HG02642 (cell line): Measurements from ENCODE around the gene STX1B.

ENCODE experiments used
- ATAC-seq: cut with Tn5 transposase; IDR thresholded peaks from one replicate; pipeline ENCODE4 v1.9.1; 2021; ENCODE audit warnings: mild to moderate bottlenecking; ENCODE audit not compliant: unreplicated experiment, poor library complexity

Gene STX1B

DNA sequence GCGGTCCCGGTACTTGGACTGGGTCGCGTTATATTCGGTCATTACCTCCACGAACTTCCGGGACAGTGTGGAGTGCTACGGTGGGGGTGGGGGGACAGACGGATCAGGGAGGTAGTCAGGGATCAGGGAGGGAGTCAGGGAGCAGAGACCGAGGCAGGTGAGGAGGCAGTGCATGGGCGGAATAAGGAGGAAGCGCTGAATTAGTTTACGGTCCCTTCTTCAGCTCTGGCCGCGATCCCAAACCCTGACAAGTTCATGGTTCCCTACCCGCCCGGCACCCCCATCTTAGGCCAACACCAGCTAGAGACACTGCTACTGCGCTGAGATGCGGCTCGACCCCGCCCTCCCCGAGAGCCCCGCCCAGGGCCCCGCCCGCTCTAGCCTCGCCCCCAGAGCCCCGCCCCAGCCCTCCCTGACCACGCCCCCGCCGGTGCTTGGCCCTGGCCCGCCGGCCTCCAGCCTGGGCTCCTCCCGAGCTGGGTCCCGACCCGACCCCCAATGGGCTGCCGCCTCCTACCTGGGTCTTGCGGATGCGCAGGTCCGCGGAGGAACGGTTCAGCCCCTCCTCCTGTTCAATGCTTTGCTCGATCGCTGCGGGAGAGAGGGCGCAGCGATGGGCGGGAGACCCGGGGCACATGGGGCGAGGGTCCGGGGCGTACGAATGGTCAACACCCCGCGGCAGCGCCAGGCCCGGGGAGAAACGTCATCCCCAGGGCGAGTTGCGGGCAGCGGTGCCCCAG is 13.3 kb downstream of the STX1B start:
- peak; percentile 85 for ATAC-seq

DNA sequence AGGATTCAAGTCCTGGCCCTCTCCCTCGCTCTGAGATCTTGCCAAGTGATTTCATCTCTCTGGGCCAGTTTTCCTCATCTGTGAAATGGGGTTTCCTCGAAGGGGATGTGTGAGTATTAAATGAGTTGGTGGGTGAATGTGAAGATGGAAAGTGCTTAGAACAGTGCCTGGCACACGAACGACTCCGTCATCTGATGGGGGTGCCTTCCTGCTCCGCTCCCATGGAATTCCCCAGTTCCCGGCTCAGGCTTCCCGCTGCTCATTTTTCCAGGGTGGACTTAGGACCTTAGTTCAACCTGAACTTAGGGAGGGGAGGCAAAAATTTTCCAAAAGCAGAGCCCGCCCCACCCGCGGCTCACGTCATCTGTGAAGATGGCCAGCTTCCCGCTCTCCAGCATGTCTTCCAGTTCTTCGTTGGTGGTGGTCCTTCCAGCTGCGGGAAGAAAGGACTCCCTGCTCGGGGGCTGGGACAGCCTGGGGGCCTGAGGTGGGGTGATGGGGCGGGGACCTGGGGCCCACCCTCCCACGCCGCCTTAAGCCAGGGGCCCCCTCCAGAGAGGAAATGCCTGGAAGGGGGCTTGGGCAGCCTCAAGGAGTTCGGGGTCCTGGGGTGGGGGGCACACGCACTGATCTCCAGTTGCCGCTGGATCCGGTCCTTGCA is 14.0 kb downstream of the STX1B start:
- ATAC-seq = peak; percentile 3

DNA sequence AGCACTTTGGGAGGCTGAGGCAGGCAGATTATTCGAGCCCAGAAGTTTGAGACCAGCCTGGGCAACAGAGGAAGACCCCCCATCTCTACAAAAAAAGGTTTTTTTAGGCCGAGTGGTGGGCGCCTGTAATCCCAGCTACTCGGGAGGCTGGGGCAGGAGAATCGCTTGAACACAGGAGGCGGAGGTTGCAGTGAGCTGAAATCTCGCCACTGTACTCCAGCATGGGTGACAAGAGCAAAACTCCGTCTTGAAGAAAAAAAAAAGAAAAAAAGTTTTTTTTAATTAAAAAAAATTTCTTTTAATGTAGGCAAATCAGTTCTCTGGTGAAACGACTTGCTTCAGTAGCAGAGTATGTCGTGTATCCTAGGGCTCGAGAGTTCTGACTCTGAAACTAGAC is 14.5 kb downstream of the STX1B start:
- no peak for ATAC-seq

DNA sequence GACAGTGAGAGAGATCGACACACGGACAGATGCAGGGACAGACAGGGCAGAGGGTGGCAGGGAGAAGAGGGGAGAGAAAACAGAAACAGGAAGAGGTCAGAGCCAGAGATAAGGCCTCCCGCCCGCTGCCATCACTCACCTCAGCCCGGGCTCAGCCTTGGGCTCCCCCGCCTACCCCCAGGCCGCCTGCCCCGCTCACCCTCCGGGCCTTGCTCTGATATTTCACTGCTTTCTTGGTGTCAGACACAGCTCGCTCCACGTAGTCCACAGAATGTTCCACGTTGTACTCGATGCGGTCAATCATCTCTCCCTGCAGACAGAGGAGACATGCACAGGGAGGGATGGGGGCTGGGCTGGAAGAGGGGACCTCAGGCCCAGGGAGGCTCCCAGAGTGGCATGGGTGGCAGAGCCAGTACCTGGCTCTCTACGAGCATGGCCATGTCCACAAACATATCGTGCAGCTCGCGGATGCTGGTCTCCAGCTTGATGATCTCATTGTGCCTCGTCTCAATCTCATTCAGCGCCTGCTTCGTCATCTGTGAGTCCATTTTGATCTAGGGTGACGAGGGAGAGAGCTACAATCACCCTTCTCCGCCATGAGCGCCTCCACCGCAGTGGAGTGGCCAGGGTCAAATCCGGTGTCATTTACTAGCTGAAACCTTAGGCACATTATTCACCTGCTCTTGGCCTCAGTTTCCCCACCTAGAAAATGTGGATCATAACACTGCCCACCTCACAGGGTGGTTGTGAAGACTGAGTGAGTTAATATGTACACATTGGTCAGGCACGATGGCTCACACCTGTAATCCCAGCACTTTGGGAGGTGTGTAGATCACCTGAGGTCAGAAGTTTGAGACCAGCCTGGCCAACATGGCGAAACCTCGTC is 17.3 kb downstream of the STX1B start:
- no peak for ATAC-seq

DNA sequence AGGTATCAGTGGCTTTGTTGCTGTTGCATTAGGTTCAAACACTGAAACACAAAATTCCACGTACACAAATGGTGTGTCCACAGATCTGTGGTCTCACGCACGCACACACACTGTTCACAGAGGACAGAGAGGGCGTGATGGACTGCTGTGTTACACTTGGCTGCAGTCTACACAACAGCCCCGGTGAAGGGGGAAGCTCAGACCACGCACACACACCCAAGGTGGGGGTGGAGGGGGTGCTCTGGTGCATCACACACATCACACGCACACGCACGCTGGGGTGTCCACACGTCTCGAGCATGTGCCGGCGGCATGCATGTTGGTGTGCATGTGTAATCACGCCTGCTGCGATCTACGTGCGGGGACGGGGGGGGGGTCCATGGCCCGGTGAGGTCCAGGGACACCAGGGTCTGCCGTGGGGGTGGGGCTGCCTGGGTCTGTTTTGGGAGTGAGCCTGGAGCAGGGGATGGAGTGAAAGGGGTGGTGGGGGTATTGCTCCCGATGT is 18.1 kb downstream of the STX1B start:
- no peak for ATAC-seq

DNA sequence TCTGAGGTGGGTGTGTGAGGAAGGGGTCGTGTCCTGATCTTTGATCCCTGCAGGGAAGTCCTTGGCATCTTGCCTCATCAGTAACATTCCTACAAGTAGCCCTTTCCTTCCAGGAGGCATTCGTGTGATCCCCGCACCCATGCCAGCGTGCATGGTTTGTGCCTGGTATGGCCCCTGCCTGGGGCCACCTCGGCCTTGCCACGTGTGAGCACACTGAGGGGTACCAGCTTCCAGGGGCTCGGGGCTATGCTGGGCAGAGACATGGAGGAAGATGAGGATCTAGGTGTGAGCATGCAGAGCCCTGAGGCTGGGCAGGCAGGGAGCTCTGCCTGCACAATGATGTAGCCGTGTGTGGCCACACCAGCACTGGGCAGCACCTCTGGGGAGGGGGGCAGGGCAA is 19.4 kb downstream of the STX1B start:
- ATAC-seq = no peak

DNA sequence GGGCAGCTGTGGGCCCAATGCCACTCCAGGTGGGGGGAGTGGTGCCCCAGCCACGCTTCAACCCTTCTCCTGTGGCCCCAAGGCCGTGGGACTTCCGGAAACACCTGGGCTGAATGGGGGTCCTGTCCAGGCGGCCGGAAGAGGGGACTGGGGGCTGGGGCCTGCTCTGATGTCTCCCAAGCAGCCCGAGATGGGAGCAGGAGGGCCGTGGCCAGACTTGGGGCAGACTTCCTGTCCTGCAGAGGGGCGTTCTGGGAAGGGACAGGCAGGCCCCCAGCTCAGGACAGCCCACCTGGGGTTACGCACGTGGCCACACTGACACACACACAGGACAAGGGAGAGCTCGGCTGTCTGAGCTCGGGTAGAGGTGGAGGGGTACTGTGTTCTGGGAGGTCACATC is 20.3 kb downstream of the STX1B start:
- no peak for ATAC-seq

DNA sequence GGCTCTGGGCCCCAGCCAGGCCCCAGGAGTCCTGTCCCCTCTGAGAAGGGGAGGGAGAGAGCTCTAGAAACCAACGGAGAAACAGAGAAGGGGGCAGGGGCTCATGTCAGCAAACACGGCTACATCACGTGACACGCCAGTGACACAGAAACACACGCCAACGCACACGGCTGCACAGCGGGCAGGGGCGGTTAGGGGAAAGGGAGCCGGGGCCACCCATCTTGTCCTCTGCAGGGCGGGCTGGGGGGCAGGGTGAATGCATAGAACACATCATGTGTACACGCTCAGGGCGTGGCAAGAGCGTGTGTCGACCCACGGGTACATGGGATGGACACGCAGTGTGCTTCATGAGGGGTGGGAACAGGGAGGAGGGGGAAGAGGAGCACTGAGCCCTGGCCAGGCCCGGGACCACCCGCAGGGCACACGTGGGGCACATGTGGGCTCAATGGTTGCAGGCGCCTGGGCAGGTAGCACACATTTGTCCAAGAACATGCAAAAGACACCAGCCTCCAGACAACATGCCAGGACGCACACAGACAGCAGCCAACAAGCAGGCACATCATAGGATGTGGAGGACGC is 20.9 kb downstream of the STX1B start:
- ATAC-seq = no peak

DNA sequence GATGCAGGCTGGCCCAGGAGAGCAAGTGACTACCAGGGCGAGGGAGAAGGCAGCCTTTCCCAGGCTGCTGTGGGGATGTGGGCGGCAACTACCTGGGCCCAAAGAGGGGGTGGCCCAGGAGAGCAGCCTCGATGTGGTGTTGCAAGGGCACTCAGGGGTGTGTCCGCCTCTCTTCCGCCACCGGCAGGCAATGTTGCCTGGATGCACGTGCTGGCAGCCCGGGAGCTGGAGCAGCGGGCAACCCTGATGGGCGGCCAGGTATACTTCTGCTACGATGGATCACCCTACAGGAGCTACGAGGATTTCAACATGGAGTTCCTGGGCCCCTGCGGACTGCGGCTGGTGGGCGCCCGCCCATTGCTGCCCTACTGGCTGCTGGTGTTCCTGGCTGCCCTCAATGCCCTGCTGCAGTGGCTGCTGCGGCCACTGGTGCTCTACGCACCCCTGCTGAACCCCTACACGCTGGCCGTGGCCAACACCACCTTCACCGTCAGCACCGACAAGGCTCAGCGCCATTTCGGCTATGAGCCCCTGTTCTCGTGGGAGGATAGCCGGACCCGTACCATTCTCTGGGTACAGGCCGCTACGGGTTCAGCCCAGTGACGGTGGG is 22.8 kb downstream of the STX1B start:
- ATAC-seq = no peak

DNA sequence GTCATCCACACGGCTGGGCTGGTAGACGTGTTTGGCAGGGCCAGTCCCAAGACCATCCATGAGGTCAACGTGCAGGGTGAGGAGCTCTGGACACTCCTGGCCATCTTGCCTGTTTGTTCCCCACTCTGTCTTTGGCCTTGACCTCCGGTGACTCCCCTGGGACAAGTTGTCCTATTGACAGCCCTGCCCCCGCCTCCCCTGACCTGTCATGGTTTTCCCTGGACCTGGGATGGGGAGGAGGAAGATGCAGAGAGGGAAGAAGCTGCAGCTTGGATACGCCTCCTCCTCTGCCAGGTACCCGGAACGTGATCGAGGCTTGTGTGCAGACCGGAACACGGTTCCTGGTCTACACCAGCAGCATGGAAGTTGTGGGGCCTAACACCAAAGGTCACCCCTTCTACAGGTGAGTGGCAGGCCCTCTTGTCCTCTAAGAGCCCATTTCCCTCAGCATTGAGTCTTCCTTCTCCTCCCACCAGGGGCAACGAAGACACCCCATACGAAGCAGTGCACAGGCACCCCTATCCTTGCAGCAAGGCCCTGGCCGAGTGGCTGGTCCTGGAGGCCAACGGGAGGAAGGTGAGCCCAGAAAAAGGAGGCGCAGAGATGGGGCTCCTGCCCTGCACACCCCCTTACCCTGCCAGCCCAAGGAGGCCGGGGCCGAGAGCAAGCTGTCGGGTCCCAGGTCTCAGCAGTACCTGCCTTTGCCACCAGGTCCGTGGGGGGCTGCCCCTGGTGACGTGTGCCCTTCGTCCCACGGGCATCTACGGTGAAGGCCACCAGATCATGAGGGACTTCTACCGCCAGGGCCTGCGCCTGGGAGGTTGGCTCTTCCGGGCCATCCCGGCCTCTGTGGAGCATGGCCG is 24.1 kb downstream of the STX1B start:
- no peak for ATAC-seq

DNA sequence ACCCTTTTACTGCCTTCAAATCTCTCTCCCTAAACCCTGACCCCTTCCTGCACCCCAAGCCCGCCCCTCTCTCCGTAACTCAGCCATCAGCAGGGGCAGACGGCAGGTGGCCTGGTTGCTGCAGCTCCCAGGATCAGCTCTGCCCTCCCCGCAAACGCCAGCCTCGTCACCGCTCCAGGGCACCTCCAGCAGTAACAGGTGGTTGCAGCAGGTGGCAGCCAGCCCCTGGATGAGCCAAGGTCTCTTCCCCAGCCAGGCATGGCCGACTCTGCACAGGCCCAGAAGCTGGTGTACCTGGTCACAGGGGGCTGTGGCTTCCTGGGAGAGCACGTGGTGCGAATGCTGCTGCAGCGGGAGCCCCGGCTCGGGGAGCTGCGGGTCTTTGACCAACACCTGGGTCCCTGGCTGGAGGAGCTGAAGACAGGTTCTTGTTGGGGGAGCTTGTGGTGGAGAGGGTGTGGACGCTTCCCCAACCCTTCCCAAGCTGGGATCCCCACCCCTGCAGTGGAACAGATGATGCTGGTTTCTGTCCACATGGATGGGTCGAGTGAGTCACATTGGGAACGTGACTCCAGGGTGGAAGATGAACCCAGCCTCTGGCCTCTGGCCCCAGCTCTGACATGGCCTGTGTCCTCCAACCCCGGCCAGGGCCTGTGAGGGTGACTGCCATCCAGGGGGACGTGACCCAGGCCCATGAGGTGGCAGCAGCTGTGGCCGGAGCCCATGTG is 24.9 kb downstream of the STX1B start:
- no peak for ATAC-seq

DNA sequence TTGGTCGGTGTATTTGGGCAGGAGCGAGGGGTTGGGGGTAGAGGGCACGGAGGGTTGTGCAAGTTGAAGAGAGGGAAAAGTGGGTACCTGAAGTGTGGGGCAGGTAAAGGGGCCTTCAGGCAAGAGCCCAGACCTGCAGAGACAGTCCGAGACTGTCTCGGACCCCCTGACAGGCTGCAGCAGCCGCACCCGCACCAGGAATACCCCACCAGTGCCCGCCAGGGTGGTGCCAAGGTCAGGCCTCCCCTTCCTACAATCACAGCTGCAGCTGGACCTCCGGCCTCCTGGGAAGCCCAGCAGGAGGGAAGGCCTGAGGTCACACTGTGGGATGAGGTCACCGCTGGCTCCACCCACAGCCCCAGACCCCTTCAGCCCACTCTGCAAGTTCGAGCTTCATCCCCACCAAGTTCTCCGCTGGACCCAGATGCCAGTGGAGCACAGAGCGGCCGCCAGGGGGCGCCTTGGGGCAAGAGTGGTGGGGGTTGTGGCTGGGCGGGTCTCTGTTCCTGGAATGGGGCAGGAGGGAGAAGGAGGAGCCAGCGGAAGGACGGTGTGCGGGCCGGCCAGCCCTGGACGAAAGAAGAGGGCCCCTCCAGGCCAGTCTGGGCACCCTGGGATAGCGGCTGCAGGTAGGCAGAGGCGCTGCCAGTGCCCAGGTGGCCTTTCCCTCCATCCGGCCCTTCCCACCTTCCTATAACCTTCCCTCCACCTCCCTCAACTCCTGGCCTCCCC is 25.6 kb downstream of the STX1B start, which contains the start of gene HSD3B7:
Gene HSD3B7 (plus strand): TSS at position 539 of the 732 bp plus-strand sequence. CDS start 452 bp downstream, outside the sequence.
- peak; percentile 47 for ATAC-seq

DNA sequence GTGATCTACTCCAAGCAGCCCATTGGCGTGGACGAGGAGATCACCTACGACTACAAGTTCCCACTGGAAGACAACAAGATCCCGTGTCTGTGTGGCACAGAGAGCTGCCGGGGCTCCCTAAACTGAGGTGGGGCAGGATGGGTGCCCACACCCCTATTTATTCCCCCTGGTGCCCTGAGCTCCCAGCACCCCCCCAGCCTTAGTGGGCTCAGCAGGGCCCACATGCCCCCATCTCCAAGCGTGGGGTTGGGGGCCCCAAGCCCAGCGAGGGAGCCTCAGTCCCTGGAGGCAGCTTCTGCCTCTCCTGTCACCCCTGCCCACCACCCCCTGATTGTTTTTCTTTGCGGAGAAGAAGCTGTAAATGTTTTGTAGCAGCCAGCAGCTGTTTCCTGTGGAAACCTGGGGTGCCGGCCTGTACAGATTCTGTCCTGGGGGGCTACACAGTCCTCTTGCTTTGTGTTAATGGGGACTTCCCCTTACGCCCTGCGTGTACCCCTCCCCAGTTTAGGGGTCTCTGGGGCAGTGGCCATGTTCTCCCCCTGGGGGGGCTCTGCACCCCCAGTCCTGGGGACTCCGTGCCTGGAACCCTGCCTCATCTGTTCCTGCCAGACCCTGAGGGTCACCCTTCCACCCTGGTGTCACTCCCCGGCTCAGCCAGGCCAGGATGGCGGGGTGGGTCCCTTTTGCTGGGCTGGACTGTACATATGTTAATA is 26.4 kb downstream of the STX1B start:
- ATAC-seq = no peak

DNA sequence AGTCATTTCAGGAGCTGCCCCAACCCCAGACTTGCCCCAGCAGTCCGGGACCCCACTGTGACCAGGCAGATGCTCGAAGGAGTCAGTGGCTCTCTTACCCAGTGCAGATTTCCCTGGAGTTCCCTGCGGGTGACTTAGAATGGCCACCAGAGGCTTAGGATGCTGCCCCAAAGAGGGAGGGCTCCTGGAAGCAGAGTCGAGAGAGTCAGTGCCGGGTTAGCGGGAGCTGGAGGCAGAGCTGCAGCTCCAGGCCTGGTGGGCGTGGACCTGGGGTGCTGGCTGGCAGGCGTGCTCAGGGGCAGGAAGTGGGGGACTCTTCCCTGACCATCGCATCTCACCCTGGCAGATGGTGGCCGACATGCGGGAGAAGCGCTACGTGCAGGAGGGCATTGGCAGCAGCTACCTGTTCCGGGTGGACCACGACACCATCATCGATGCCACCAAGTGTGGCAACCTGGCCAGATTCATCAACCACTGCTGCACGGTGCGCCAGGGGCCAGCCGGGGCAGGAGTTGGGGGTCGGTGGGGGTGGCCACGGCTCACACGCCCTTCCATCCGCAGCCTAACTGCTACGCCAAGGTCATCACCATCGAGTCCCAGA is 27.0 kb downstream of the STX1B start:
- no peak for ATAC-seq

DNA sequence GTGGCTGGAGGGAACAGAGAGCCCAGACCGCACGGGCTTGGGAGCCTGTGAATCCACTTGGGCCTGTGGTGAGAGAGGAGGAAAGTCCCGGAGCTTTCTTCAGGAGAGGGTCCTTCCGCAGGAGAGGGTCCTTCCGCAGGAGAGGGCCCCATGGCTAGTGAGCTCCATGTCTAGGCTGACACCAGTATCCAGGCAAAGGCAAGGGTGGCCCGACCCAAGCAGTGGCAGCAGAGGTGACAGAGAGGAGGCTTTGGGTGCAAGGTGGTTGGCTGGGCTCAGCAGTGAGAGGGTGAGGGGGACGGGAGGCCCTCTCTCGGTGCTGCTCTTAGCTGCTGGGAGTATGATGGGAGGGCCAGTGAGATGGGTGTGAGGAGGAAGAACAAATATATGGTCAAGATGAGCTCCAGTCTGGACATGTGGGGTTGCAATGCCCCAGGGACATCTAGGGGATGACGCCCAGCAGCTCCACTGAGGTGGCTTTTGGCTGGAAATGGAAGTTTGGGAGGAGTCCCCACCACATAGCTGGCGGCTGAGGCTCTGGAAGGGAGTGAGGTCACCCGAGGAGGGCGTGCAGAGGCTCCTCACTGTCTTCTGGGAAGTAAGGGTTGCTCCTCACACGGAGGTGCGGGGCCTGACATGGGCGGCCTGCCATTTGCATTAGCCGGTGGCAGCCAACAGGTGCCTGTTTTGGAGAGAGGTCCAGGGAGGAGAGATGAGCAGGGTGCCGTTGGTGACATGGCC is 27.7 kb downstream of the STX1B start:
- ATAC-seq = no peak

DNA sequence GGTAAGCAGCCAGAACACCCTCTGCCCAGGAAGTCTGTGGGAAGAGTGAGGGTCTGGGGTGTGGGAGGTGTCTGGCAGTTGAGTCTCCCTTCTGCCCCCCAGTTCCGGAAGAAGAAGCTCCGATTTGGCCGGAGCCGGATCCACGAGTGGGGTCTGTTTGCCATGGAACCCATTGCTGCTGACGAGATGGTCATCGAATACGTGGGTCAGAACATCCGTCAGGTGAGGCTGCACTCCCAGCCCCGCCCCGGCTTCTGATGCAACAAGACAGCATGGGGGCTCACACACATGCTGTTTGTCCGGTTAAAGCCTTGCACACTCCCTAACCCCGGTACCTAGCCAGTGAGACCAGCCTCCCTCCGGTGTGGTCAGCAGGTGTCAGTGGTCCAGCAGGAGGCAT is 29.5 kb downstream of the STX1B start:
- ATAC-seq = no peak
